Choroid plexus epithelial cell (primary cell): ENCODE data around the gene RPS6KA2.
A peak's percentile ranks its signal among the peaks of the same experiment; 100 is the strongest.
"Not testable (repeated sequence)": the region's sequence is repeated elsewhere in the genome, so short reads cannot be mapped to it uniquely, and the experiment has no call there.

ENCODE experiments used
- DNase-seq: peaks from one replicate; pipeline ENCODE4 v3.0.0-alpha.2; 2010; ENCODE audit warnings: low read depth
- H3K4me3 ChIP-seq: 2 replicates; pipeline ENCODE4 v1.5.1; 2011; ENCODE audit warnings: low read depth, mild to moderate bottlenecking, control low read depth, low read length, moderate library complexity
- CTCF ChIP-seq: conservative IDR thresholded peaks from 2 replicates; pipeline ENCODE4 v1.5.1; 2011; ENCODE audit warnings: low read depth, mild to moderate bottlenecking, control low read depth, inconsistent platforms, low read length, moderate library complexity

The RPS6KA2 gene

GRCh38 chr6:166389119-166389518, 237.9 kb downstream of the RPS6KA2 start:
- no peak for DNase-seq
- H3K4me3 ChIP-seq, result no peak overlapping the region
- TF ChIP-seq CTCF, result no peak

- no peak for DNase-seq
- TF ChIP-seq CTCF, result no peak
- H3K4me3 ChIP-seq, result no peak overlapping the region
Observed at GRCh38 chr6:166388290-166389004, 238.6 kb downstream of the RPS6KA2 start.

- no peak for DNase-seq
- no peak for TF ChIP-seq CTCF
- no peak overlapping the region for H3K4me3 ChIP-seq
Observed at GRCh38 chr6:166387642-166388289, 239.3 kb downstream of the RPS6KA2 start.

- not testable (repeated sequence) for H3K4me3 ChIP-seq, DNase-seq
Observed at GRCh38 chr6:166387098-166387497, 240.0 kb downstream of the RPS6KA2 start.

GRCh38 chr6:166386111-166386510, 240.9 kb downstream of the RPS6KA2 start:
- DNase-seq, result no peak
- no peak overlapping the region for H3K4me3 ChIP-seq
- TF ChIP-seq CTCF, result no peak

GRCh38 chr6:166383802-166384363, 243.2 kb downstream of the RPS6KA2 start:
- TF ChIP-seq CTCF, result peak; percentile 28
- peak overlapping the region; percentile 84 for H3K4me3 ChIP-seq
- not testable (repeated sequence) for DNase-seq

GRCh38 chr6:166382933-166383801, 243.9 kb downstream of the RPS6KA2 start, which contains the start of gene MPC1:
Gene MPC1 (minus strand): TSS chr6:166382940. CDS start chr6:166382876, 64 bp downstream.
- no peak for TF ChIP-seq CTCF
- peak; percentile 97 for DNase-seq

More at GRCh38 chr6:166382933-166383801, 243.9 kb downstream of the RPS6KA2 start, which contains the start of gene MPC1:
- peak within 1 kb of the TSS; percentile 84 for H3K4me3 ChIP-seq
